ENCODE data around the gene GRIP1. TPM values are rescaled to one million over a fixed set of nuclear protein-coding genes. Genes with fewer than 3 reads are reported as not detected.

The GRIP1 gene
- total and polyA plus RNA-seq, 10 of the 15 experiments (the other 5 are each of a cell fraction or from before 2014, with no cell fraction given): 0.05 to 0.85 (median 0.50) TPM; not detected in 7

GRCh38 chr12:66417217-66417616 lies 261.7 kb downstream of the GRIP1 start:
- Histone ChIP-seq H3K9me3 (replicated peaks; ENCODE audit: control insufficient read depth, insufficient read depth, low read length) (no peaks in the 10 kb centered on the region), H3K27ac (ENCODE audit: control insufficient read depth, insufficient read depth) (no peak overlapping the region), H3K4me1 (ENCODE audit: control insufficient read depth, insufficient read depth, low read length) (no peaks in the 10 kb centered on the region), H3K9ac (ENCODE audit: control insufficient read depth, insufficient read depth, low read length) (no peak overlapping the region), H3K36me3 (ENCODE audit: control insufficient read depth in 2 of 2, insufficient read depth in 2 of 2, low read length in 1 of 2) (no peaks in the 10 kb centered on the region), H3K79me2 (ENCODE audit: control insufficient read depth, insufficient read depth, low read length) (no peaks in the 10 kb centered on the region), H3K27me3 (replicated peaks in 1 of 2; ENCODE audit: control insufficient read depth in 2 of 2, insufficient read depth in 2 of 2, low read length in 1 of 2) (no peaks in the 10 kb centered on the region), H3K4me2 (ENCODE audit: control insufficient read depth, insufficient read depth) (no peak overlapping the region), H3K4me3 (no peak overlapping the region), H2AFZ (ENCODE audit: control insufficient read depth, low read depth, low read length) (no peak overlapping the region), H4K20me1 (ENCODE audit: control insufficient read depth, insufficient read depth) (no peaks in the 10 kb centered on the region)
- FAIRE-seq: no peak
- ChIA-PET RAD21 (ENCODE audit: unreplicated experiment) (no interaction called here), CTCF (interaction anchor here (0.7 kb wide), 1 partner anchor 905 kb away, joined by 3 read pairs; no protein-coding TSS in a partner anchor), SMC1A (ENCODE audit: uncharacterized antibody, unreplicated experiment) (interaction anchor here (1.1 kb wide), 1 partner anchor 134 kb away, joined by 3 read pairs; no protein-coding TSS in a partner anchor), POLR2A (no interaction called here)
- in situ Hi-C loops (cut with MboI): no loop called here
- TF ChIP-seq RELB (IDR thresholded peaks at IDR 0.05; ENCODE audit: low read depth): no peak
- no peak for TF ChIP-seq RCOR1 (conservative IDR thresholded peaks at IDR 0.05; ENCODE audit: low read depth, low read length)
- TF ChIP-seq MEF2A (IDR thresholded peaks at IDR 0.05; ENCODE audit: insufficient read depth, low read depth, low read length): no peak
- TF ChIP-seq TBL1XR1 (IDR thresholded peaks at IDR 0.05; ENCODE audit: low read depth, low read length): no peak
- no peak for TF ChIP-seq PAX5 (IDR thresholded peaks at IDR 0.05; ENCODE audit: borderline replicate concordance, low read depth, low read length)
- TF ChIP-seq USF2 (IDR thresholded peaks at IDR 0.05; ENCODE audit: borderline replicate concordance, low read depth, low read length): no peak
- intact Hi-C loops (cut with micrococcal nuclease; ENCODE audit: unreplicated experiment): no loop called here
- ATAC-seq: no peak
- 0% methylated on average over 1 of the region's 1 CpG for WGBS (ENCODE audit: insufficient coverage, insufficient replicate concordance, low lambda C conversion rate, missing lambda C conversion rate)
- no peak for DNase-seq (ENCODE audit: low read depth, low spot score)
- BruUV-seq (replicated peaks): no TSS peak

Data from GM12878 (cell line).